HL-60 (cell line): ENCODE data around the gene MLLT6.
A peak's percentile ranks its signal among the peaks of the same experiment; 100 is the strongest.

Source experiments
- DNase-seq, 2 experiments: peaks; one replicate each; pipeline ENCODE4 v3.0.0-alpha.2; 2010 to 2020; ENCODE audit warnings: low read depth in 1 of 2, low spot score in 1 of 2
- H3K27ac ChIP-seq: fragments of 250-450 bp; sonication (Bioruptor Pico); replicated peaks from 2 replicates; pipeline ENCODE4 v1.5.1; 2020; ENCODE audit warnings: mild to moderate bottlenecking, moderate library complexity
- H3K27me3 ChIP-seq: fragments of 250-450 bp; sonication (Bioruptor Pico); 2 replicates; pipeline ENCODE4 v1.5.1; 2021; ENCODE audit warnings: mild to moderate bottlenecking, moderate library complexity; ENCODE audit not compliant: insufficient read depth, poor library complexity, severe bottlenecking
- H3K4me3 ChIP-seq: replicated peaks from 2 replicates; pipeline ENCODE4 v1.5.1; 2011; ENCODE audit warnings: mild to moderate bottlenecking, control low read depth, low read length; ENCODE audit not compliant: insufficient read depth
- GABPA ChIP-seq: IDR thresholded peaks from 2 replicates; pipeline ENCODE4 v1.6.1; 2012; ENCODE audit warnings: low read depth
- POLR2AphosphoS5 ChIP-seq: IDR thresholded peaks from 2 replicates; pipeline ENCODE4 v1.6.1; 2012; ENCODE audit warnings: low read depth
- SPI1 ChIP-seq: IDR thresholded peaks from 2 replicates; pipeline ENCODE4 v1.6.1; 2012; ENCODE audit warnings: low read depth, mild to moderate bottlenecking, borderline replicate concordance
- TF ChIP-seq, protein P1 (sequence below): IDR thresholded peaks from one replicate; pipeline ENCODE4 v1.5.1; 2011; ENCODE audit warnings: low read length, control low read depth, inconsistent platforms; ENCODE audit not compliant: insufficient read depth
- TF ChIP-seq, protein P2 (sequence below): IDR thresholded peaks from 2 replicates; pipeline ENCODE4 v1.6.1; 2012; ENCODE audit warnings: low read depth; ENCODE audit not compliant: insufficient replicate concordance

The MLLT6 gene

DNA sequence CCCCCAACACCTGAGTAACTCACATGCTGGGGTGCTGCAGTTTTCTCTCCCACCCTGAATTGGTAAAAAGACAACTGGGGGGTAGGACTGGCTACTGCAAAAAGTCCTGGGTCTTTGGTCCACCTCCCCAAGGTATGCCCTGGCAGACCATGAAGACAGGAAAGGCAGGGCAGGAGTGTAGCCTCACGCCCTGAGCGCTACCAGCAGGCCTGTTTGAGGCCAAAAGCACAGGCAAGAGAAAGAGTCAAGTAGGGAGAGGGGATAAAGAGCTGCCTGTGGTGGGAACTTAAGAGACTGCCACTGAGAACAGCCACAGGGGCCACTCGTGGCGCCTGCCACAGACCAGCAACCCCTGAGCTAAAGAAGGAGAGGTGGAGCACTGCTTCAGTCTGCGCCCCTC lies 61.3 kb downstream of the MLLT6 start:
- H3K27me3 ChIP-seq: no peaks in the 10 kb centered on the region
- TF ChIP-seq POLR2AphosphoS5 (no peak; the same call in 1 of the 2 replicates), SPI1 (no peak), GABPA (no peak)
- TF ChIP-seq, protein P1, sequence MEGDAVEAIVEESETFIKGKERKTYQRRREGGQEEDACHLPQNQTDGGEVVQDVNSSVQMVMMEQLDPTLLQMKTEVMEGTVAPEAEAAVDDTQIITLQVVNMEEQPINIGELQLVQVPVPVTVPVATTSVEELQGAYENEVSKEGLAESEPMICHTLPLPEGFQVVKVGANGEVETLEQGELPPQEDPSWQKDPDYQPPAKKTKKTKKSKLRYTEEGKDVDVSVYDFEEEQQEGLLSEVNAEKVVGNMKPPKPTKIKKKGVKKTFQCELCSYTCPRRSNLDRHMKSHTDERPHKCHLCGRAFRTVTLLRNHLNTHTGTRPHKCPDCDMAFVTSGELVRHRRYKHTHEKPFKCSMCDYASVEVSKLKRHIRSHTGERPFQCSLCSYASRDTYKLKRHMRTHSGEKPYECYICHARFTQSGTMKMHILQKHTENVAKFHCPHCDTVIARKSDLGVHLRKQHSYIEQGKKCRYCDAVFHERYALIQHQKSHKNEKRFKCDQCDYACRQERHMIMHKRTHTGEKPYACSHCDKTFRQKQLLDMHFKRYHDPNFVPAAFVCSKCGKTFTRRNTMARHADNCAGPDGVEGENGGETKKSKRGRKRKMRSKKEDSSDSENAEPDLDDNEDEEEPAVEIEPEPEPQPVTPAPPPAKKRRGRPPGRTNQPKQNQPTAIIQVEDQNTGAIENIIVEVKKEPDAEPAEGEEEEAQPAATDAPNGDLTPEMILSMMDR: no peak
- TF ChIP-seq, protein P2, sequence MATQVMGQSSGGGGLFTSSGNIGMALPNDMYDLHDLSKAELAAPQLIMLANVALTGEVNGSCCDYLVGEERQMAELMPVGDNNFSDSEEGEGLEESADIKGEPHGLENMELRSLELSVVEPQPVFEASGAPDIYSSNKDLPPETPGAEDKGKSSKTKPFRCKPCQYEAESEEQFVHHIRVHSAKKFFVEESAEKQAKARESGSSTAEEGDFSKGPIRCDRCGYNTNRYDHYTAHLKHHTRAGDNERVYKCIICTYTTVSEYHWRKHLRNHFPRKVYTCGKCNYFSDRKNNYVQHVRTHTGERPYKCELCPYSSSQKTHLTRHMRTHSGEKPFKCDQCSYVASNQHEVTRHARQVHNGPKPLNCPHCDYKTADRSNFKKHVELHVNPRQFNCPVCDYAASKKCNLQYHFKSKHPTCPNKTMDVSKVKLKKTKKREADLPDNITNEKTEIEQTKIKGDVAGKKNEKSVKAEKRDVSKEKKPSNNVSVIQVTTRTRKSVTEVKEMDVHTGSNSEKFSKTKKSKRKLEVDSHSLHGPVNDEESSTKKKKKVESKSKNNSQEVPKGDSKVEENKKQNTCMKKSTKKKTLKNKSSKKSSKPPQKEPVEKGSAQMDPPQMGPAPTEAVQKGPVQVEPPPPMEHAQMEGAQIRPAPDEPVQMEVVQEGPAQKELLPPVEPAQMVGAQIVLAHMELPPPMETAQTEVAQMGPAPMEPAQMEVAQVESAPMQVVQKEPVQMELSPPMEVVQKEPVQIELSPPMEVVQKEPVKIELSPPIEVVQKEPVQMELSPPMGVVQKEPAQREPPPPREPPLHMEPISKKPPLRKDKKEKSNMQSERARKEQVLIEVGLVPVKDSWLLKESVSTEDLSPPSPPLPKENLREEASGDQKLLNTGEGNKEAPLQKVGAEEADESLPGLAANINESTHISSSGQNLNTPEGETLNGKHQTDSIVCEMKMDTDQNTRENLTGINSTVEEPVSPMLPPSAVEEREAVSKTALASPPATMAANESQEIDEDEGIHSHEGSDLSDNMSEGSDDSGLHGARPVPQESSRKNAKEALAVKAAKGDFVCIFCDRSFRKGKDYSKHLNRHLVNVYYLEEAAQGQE: no peak
- H3K27ac ChIP-seq: no peak overlapping the region
- DNase-seq: no peak
- no peak overlapping the region for H3K4me3 ChIP-seq

DNA sequence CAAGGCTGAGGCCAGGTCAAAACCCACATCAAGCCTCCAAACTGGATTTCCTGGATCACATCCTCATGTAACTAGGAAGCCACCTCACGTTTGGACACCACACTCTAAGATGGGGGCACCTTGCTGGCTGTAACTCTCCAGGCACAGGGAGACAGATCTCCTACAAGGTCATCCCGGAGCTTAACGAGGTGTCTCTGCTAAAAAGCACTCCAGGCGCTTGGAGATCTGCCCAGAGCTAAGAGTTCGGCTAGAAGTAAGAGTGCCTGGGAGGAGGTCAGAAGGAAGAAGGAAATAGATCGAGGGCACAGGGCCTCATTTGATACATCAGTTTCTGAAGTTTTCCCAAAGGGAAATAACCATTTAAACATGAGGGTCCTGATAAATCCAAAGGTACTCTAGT lies 63.3 kb downstream of the MLLT6 start:
- H3K27me3 ChIP-seq: no peaks in the 10 kb centered on the region
- H3K27ac ChIP-seq: no peak overlapping the region
- no peak for TF ChIP-seq GABPA
- TF ChIP-seq POLR2AphosphoS5: 0 out of 2 replicates have a peak, but pooled peaks have one; percentile 15
- no peak for DNase-seq
- no peak overlapping the region for H3K4me3 ChIP-seq

DNA sequence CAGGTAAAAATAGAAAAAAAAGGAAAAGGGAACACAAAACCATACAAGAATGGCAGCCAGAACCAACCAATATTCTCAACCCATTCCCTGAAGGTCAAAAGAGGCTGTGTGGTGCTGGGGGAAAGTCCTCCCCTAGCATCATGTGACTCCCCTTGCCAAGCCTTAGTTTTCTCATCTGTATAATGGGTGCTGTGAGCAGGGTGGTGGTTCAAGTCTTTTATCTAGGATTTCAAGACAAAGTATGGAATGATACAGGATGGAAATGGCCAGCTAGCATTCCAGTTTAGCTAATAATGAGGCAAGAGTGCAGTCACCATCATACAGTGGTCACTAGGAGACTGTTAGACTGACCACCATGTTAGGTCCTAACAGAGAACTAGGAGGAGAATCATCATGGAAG lies 68.2 kb downstream of the MLLT6 start:
- Histone ChIP-seq H3K4me3 (no peak overlapping the region), H3K27ac (no peak overlapping the region), H3K27me3 (no peaks in the 10 kb centered on the region)
- TF ChIP-seq GABPA (no peak), POLR2AphosphoS5 (no peak), SPI1 (no peak)
- TF ChIP-seq, protein P1: no peak
- TF ChIP-seq, protein P2: no peak
- DNase-seq: no peak

DNA sequence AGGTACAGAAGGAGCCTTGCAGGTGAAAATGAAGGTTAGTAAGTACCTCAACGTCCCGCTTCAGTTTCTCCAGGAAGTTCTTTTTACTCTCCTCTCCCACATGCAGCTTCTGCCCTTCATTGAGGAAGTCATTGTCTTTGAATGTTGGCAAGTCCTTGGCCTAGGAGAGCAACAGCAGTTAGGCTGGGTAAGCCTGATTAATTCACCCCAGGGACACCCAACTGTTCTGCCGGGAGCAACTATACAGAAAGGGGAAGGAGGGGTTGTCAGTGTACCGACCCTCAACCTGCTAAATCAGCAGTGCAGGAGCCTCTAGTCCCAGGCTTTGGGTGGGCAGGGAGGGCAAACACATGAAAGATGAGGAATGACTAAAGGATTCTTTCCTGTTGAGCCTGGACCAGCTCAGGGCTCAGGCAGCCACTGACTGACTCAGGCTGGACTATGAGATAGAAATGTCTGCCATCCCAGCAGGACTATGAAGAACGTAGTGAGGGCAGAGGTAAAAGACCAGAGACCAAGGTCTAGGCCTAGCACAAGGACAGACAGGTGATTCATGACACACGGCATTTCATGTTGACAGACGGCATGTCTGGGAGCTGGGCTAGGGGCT lies 72.7 kb downstream of the MLLT6 start:
- DNase-seq: no peak
- no peak overlapping the region for H3K4me3 ChIP-seq
- TF ChIP-seq SPI1: no peak; the same call in 1 of the 2 replicates
- TF ChIP-seq, protein P2: no peak
- TF ChIP-seq, protein P1: no peak
- TF ChIP-seq POLR2AphosphoS5: no peak
- TF ChIP-seq GABPA: no peak
- H3K27ac ChIP-seq: no peak overlapping the region
- H3K27me3 ChIP-seq: no peaks in the 10 kb centered on the region
